H9 (cell line): ENCODE measurements around the gene LRP8. TPM values are rescaled to one million over a fixed set of nuclear protein-coding genes. Genes with fewer than 3 reads are reported as not detected.

Experiments
- DNase-seq: peaks from one replicate; pipeline ENCODE4 v3.0.0-alpha.2; 2017
- H2AFZ ChIP-seq: one replicate; pipeline ENCODE4 v1.6.1; 2013; ENCODE audit warnings: mild to moderate bottlenecking, low read length, control low read depth, moderate library complexity
- H2AK5ac ChIP-seq: 2 replicates; pipeline ENCODE4 v1.6.1; 2013; ENCODE audit warnings: low read length, control low read depth, mixed read lengths; ENCODE audit not compliant: insufficient read length
- H2BK120ac ChIP-seq: one replicate; pipeline ENCODE4 v1.6.1; 2013; ENCODE audit warnings: low read depth, mild to moderate bottlenecking, low read length, control low read depth, inconsistent platforms; ENCODE audit not compliant: poor library complexity, severe bottlenecking
- H2BK12ac ChIP-seq: 2 replicates; pipeline ENCODE4 v1.6.1; 2013; ENCODE audit warnings: low read length, control low read depth, mixed read lengths, low read depth; ENCODE audit not compliant: insufficient read length
- H2BK15ac ChIP-seq: 2 replicates; pipeline ENCODE4 v1.6.1; 2013; ENCODE audit warnings: low read depth, low read length, control low read depth
- H2BK20ac ChIP-seq: one replicate; pipeline ENCODE4 v1.6.1; 2013; ENCODE audit warnings: low read depth, mild to moderate bottlenecking, low read length, control low read depth, inconsistent platforms; ENCODE audit not compliant: poor library complexity, severe bottlenecking
- H2BK5ac ChIP-seq: 2 replicates; pipeline ENCODE4 v1.6.1; 2013; ENCODE audit warnings: low read length, control low read depth, mixed read lengths; ENCODE audit not compliant: insufficient read length
- H3K14ac ChIP-seq: 2 replicates; pipeline ENCODE4 v1.6.1; 2013; ENCODE audit warnings: low read length, control low read depth; ENCODE audit not compliant: insufficient read depth
- H3K18ac ChIP-seq: 2 replicates; pipeline ENCODE4 v1.6.1; 2013; ENCODE audit warnings: low read depth, mild to moderate bottlenecking, mixed read lengths, low read length, control low read depth; ENCODE audit not compliant: insufficient read length
- H3K23ac ChIP-seq: 2 replicates; pipeline ENCODE4 v1.6.1; 2013; ENCODE audit warnings: low read length, control low read depth, mixed read lengths, low read depth; ENCODE audit not compliant: insufficient read length
- H3K23me2 ChIP-seq: 2 replicates; pipeline ENCODE4 v1.6.1; 2013; ENCODE audit warnings: low read depth, mild to moderate bottlenecking, mixed read lengths, low read length, control low read depth; ENCODE audit not compliant: insufficient read length, poor library complexity, severe bottlenecking
- H3K27ac ChIP-seq: 2 replicates; pipeline ENCODE4 v1.5.1; 2013; ENCODE audit warnings: low read length, control low read depth, mixed read lengths, low read depth; ENCODE audit not compliant: insufficient read length
- H3K27me3 ChIP-seq: 2 replicates; pipeline ENCODE4 v1.6.1; 2013; ENCODE audit warnings: low read length, control low read depth, inconsistent platforms; ENCODE audit not compliant: insufficient read depth
- H3K4ac ChIP-seq: 2 replicates; pipeline ENCODE4 v1.6.1; 2013; ENCODE audit warnings: low read depth, mild to moderate bottlenecking, control low read depth, inconsistent platforms, low read length, moderate library complexity
- H3K4me1 ChIP-seq: 2 replicates; pipeline ENCODE4 v1.6.1; 2013; ENCODE audit warnings: low read length, control low read depth, inconsistent platforms; ENCODE audit not compliant: insufficient read depth
- H3K4me2 ChIP-seq: 2 replicates; pipeline ENCODE4 v1.6.1; 2013; ENCODE audit warnings: low read length, control low read depth, mixed read lengths; ENCODE audit not compliant: insufficient read length, insufficient read depth
- H3K56ac ChIP-seq: 2 replicates; pipeline ENCODE4 v1.6.1; 2013; ENCODE audit warnings: low read depth, mild to moderate bottlenecking, mixed read lengths, low read length, control low read depth; ENCODE audit not compliant: insufficient read length
- H3K79me1 ChIP-seq: 2 replicates; pipeline ENCODE4 v1.6.1; 2013; ENCODE audit warnings: low read depth, mild to moderate bottlenecking, moderate library complexity, low read length, control low read depth, inconsistent platforms; ENCODE audit not compliant: insufficient read depth, poor library complexity, severe bottlenecking
- H3K79me2 ChIP-seq: 2 replicates; pipeline ENCODE4 v1.6.1; 2013; ENCODE audit warnings: low read length, control low read depth, inconsistent platforms; ENCODE audit not compliant: insufficient read depth
- H3K9ac ChIP-seq: 2 replicates; pipeline ENCODE4 v1.6.1; 2013; ENCODE audit warnings: low read length, control low read depth, mixed read lengths; ENCODE audit not compliant: insufficient read length; ENCODE audit errors: extremely low read depth
- H3K9me3 ChIP-seq: one replicate; pipeline ENCODE4 v1.6.1; 2013; ENCODE audit warnings: low read depth, low read length, inconsistent platforms; ENCODE audit not compliant: control insufficient read depth
- H3T11ph ChIP-seq: one replicate; pipeline ENCODE4 v1.6.1; 2013; ENCODE audit warnings: mild to moderate bottlenecking, low read length, control low read depth, inconsistent platforms
- H4K20me1 ChIP-seq: one replicate; pipeline ENCODE4 v1.6.1; 2013; ENCODE audit not compliant: control insufficient read depth, insufficient read length, insufficient read depth
- H4K5ac ChIP-seq: 2 replicates; pipeline ENCODE4 v1.6.1; 2013; ENCODE audit warnings: low read depth, mild to moderate bottlenecking, mixed read lengths, low read length, control low read depth; ENCODE audit not compliant: insufficient read length
- H4K8ac ChIP-seq: replicated peaks from 2 replicates; pipeline ENCODE4 v1.6.1; 2013; ENCODE audit warnings: low read length, control low read depth, mixed read lengths, low read depth; ENCODE audit not compliant: insufficient read length
- H4K91ac ChIP-seq: 2 replicates; pipeline ENCODE4 v1.6.1; 2013; ENCODE audit warnings: low read depth, mild to moderate bottlenecking, moderate library complexity, mixed read lengths, low read length, control low read depth; ENCODE audit not compliant: insufficient read length
- H3K27ac Mint-ChIP-seq, 3 experiments: 2 replicates in 2 of 3; 3 replicates in 1 of 3; pipeline ENCODE4 v1.8.0; 2020 to 2021; ENCODE audit warnings: mixed read lengths in 3 of 3, mild to moderate bottlenecking in 1 of 3, moderate library complexity in 1 of 3
- H3K27me3 Mint-ChIP-seq: 2 replicates; pipeline ENCODE4 v1.8.0; 2021; ENCODE audit warnings: low read depth, mild to moderate bottlenecking, moderate library complexity, mixed read lengths
- H3K36me3 Mint-ChIP-seq, 3 experiments: 2 replicates in 2 of 3; 3 replicates in 1 of 3; pipeline ENCODE4 v1.8.0; 2020 to 2021; ENCODE audit warnings: low read depth in 3 of 3, mixed read lengths in 3 of 3; ENCODE audit not compliant: insufficient read depth in 1 of 3
- H3K4me1 Mint-ChIP-seq, 2 experiments: 2 replicates each; pipeline ENCODE4 v1.8.0; 2020; ENCODE audit warnings: mixed read lengths in 2 of 2
- H3K4me3 Mint-ChIP-seq, 2 experiments: 2 replicates in 1 of 2; 3 replicates in 1 of 2; pipeline ENCODE4 v1.8.0; 2020 to 2021; ENCODE audit warnings: mild to moderate bottlenecking in 2 of 2, mixed read lengths in 2 of 2, moderate library complexity in 1 of 2
- H3K9me3 Mint-ChIP-seq, 2 experiments: 2 replicates in 1 of 2; 3 replicates in 1 of 2; pipeline ENCODE4 v1.8.0; 2020; ENCODE audit warnings: mild to moderate bottlenecking in 2 of 2, mixed read lengths in 2 of 2, moderate library complexity in 1 of 2
- CTCF ChIP-seq: fragments of 200-600 bp; sonication (generic); conservative IDR thresholded peaks from 3 replicates; pipeline ENCODE4 v1.8.0; 2021; ENCODE audit warnings: antibody characterized with exemption, mild to moderate bottlenecking
- WGBS: extraction: QIAGEN DNeasy Blood & Tissue Kit; methylation state at CpG from one replicate; pipeline ENCODE4 v1.1.7; 2013; ENCODE audit warnings: missing lambda C conversion rate, low lambda C conversion rate, mixed read lengths; ENCODE audit not compliant: insufficient read length; ENCODE audit errors: extremely low coverage; 5-methylcytosine and 5-hydroxymethylcytosine counted together
- total RNA-seq: library from RNA; stranded (reverse); gene quantifications from 2 replicates; pipeline ENCODE4 v1.2.1, GENCODE V29; 2021

Gene LRP8
- total RNA-seq, 1 experiment from 2014 or later, result 78.6 TPM

GRCh38 chr1:53265581-53265980, 62.3 kb downstream of the LRP8 start:
- Histone ChIP-seq H3K4me2 (no peak overlapping the region), H3K27ac (no peak overlapping the region), H3K23ac (no peak overlapping the region), H3K9ac (no peak overlapping the region), H2BK5ac (no peak overlapping the region), H2AFZ (no peak overlapping the region), H4K91ac (no peak overlapping the region), H3K14ac (no peak overlapping the region), H4K20me1 (no peaks in the 10 kb centered on the region), H2AK5ac (no peak overlapping the region), H3K18ac (no peak overlapping the region), H2BK20ac (no peak overlapping the region), H3K79me1 (no peaks in the 10 kb centered on the region), H3K23me2 (no peaks in the 10 kb centered on the region), H4K5ac (no peak overlapping the region), H3K4me1 (no peaks in the 10 kb centered on the region), H3K79me2 (no peaks in the 10 kb centered on the region), H4K8ac (no peak overlapping the region), H2BK12ac (no peak overlapping the region), H3K9me3 (no peaks in the 10 kb centered on the region), H2BK120ac (no peak overlapping the region), H2BK15ac (no peak overlapping the region), H3K4ac (no peak overlapping the region), H3T11ph (no peak overlapping the region), H3K56ac (no peak overlapping the region), H3K27me3 (no peaks in the 10 kb centered on the region)
- no peaks in the 10 kb centered on the region for H3K27me3 Mint-ChIP-seq
- no peaks in the 10 kb centered on the region for H3K9me3 Mint-ChIP-seq
- no peak overlapping the region for H3K27ac Mint-ChIP-seq
- H3K4me3 Mint-ChIP-seq, result no peak overlapping the region
- no peak for TF ChIP-seq CTCF
- WGBS, result no CpG with 5 or more reads among the region's 4 CpGs
- peaks cover 46 to 92% (median 75%) of the 10 kb centered on the region in 3 experiments; a peak in 6 of 7 replicates for H3K36me3 Mint-ChIP-seq
- H3K4me1 Mint-ChIP-seq, result no peaks in the 10 kb centered on the region
- DNase-seq, result no peak
